Fibroblast of lung (primary cell): ENCODE measurements around the gene DGKA. TPM values are rescaled to one million over a fixed set of nuclear protein-coding genes. Genes with fewer than 3 reads are reported as not detected.
"Not testable (repeated sequence)": the region's sequence is repeated elsewhere in the genome, so short reads cannot be mapped to it uniquely, and the experiment has no call there.

ENCODE experiments used
- DNase-seq, 2 donors: peaks; one replicate each; pipeline versions ENCODE4 v3.0.0 to v3.0.0-alpha.2; 2010; ENCODE audit warnings: low read depth in 2 of 2
- H2AFZ ChIP-seq: 2 replicates; pipeline ENCODE4 v1.5.1; 2012; ENCODE audit warnings: low read length, control low read depth, inconsistent platforms
- H3K27ac ChIP-seq: 2 replicates; pipeline ENCODE4 v1.5.1; 2011; ENCODE audit warnings: low read length, control low read depth; ENCODE audit not compliant: insufficient read depth
- H3K27me3 ChIP-seq: 2 replicates; pipeline ENCODE4 v1.5.1; 2011; ENCODE audit warnings: mild to moderate bottlenecking, low read length; ENCODE audit not compliant: control insufficient read depth, insufficient read depth
- H3K36me3 ChIP-seq: 2 replicates; pipeline ENCODE4 v1.5.1; 2011; ENCODE audit warnings: low read length; ENCODE audit not compliant: control insufficient read depth, insufficient read depth
- H3K4me1 ChIP-seq: 2 replicates; pipeline ENCODE4 v1.5.1; 2011; ENCODE audit warnings: low read length; ENCODE audit not compliant: control insufficient read depth, insufficient read depth; ENCODE audit errors: extremely low read depth
- H3K4me2 ChIP-seq: 2 replicates; pipeline ENCODE4 v1.5.1; 2011; ENCODE audit warnings: low read length, control low read depth; ENCODE audit not compliant: insufficient read depth; ENCODE audit errors: extremely low read depth
- H3K4me3 ChIP-seq, 4 experiments: fragments of 200-600 bp in 1 of 4; sonication (generic) in 1 of 4; replicated peaks in 1 of 4; 2 replicates each; pipeline ENCODE4 v1.5.1; 2011 to 2016; ENCODE audit warnings: low read length in 4 of 4, low read depth in 3 of 4, mild to moderate bottlenecking in 3 of 4, control low read depth in 2 of 4, inconsistent platforms in 1 of 4, mixed read lengths in 1 of 4; ENCODE audit not compliant: insufficient read depth in 1 of 4; ENCODE audit errors: control extremely low read depth in 1 of 4
- H3K79me2 ChIP-seq: 2 replicates; pipeline ENCODE4 v1.5.1; 2012; ENCODE audit warnings: mild to moderate bottlenecking, low read length, inconsistent platforms; ENCODE audit not compliant: control insufficient read depth, insufficient read depth
- H3K9ac ChIP-seq: 2 replicates; pipeline ENCODE4 v1.5.1; 2011; ENCODE audit warnings: mild to moderate bottlenecking, low read length, control low read depth; ENCODE audit not compliant: insufficient read depth
- H3K9me3 ChIP-seq: 2 replicates; pipeline ENCODE4 v1.5.1; 2012; ENCODE audit warnings: low read depth, low read length; ENCODE audit not compliant: control insufficient read depth, insufficient read depth
- H4K20me1 ChIP-seq: 2 replicates; pipeline ENCODE4 v1.5.1; 2011; ENCODE audit warnings: low read length; ENCODE audit not compliant: control insufficient read depth, insufficient read depth; ENCODE audit errors: extremely low read depth
- EZH2 ChIP-seq: IDR thresholded peaks from 2 replicates; pipeline ENCODE4 v1.5.1; 2012; ENCODE audit warnings: low read length, control low read depth, mild to moderate bottlenecking; ENCODE audit errors: missing control alignments
- polyA plus RNA-seq, 2 donors: library from polyadenylated mRNA; depleted of rRNA in 1 of 2; stranded (reverse) in 1 of 2; unstranded in 1 of 2; fragments of >200 nt; gene quantifications; 2 replicates each; pipeline ENCODE4 v1.2.1, GENCODE V29; 2011 to 2012; ENCODE audit warnings: missing spikeins in 1 of 2
- total RNA-seq: library from RNA; depleted of rRNA; stranded (reverse); fragments of >200 nt; gene quantifications from 2 replicates; pipeline ENCODE4 v1.2.1, GENCODE V29; 2014
- TF ChIP-seq, protein P1 (sequence below), 2 donors: IDR thresholded peaks in 1 of 2; conservative IDR thresholded peaks in 1 of 2; 1 replicate in 1 of 2; 2 replicates in 1 of 2; pipeline ENCODE4 v1.5.1; 2011 to 2012; ENCODE audit warnings: low read length in 2 of 2, control low read depth in 1 of 2, inconsistent platforms in 1 of 2, low read depth in 1 of 2, mild to moderate bottlenecking in 1 of 2

The DGKA gene
- total and polyA plus RNA-seq, 2 donors (not counting 1 experiment from before 2014, with no cell fraction given), result 44.7 to 51.9 TPM

DNA sequence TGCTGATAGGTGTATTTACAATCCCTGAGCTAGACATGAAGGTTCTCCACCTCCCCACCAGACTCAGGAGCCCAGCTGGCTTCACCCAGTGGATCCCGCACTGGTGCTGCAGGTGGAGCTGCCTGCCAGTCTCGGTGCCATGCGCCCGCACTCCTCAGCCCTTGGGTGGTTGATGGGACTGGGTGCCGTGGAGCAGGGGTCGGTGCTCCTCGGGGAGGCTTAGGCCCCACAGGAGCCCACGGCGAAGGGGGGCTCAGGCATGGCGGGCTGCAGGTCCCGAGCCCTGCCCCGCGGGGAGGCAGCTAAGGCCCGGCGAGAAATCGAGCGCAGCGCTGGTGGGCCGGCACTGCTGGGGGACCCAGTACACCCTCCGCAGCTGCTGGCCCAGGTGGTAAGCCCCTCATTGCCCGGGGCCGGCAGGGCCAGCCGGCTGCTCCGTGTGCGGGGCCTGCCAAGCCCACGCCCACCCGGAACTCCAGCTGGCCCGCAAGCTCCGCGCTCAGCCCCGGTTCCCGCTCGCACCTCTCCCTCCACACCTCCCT, 69.1 kb downstream of the DGKA start:
- not testable (repeated sequence) for H2AFZ ChIP-seq

DNA sequence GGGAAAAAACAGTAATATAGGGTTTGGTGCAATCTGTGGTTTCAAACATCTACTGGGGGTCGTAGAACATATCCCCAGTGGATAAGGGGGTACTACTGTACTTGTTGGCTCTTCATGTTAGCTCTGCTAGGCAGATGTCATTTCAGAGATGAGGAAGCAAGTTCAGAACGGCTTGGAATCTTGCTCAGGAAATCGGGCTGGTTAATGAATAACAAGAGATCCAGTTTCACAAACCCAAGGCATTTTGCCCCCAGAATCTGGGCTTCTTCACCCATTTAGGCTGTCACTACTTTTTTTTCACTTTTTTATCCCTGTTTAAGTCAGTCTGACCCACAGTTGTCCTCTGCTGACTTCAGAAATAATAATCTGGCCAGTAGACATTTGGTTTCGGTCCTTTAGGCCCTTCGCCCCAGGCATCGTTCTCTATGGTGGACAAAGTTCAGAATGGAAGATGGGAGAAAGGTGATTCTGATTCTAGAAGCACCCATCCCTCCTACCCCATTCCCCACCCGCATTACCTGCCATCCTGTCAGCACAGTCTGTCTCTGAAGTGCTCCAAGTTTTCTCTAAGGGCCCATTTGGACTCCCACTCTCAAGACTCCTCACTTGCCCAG, 70.6 kb downstream of the DGKA start:
- Histone ChIP-seq H3K27ac (no peak overlapping the region), H2AFZ (no peak overlapping the region), H3K4me2 (no peak overlapping the region), H3K9me3 (no peaks in the 10 kb centered on the region), H4K20me1 (no peaks in the 10 kb centered on the region), H3K36me3 (peaks cover 6% of the 10 kb centered on the region), H3K79me2 (peaks cover 2% of the 10 kb centered on the region), H3K9ac (no peak overlapping the region), H3K4me1 (no peaks in the 10 kb centered on the region), H3K4me3 (no peak overlapping the region), H3K27me3 (no peaks in the 10 kb centered on the region)
- no peak for TF ChIP-seq EZH2
- TF ChIP-seq, protein P1, sequence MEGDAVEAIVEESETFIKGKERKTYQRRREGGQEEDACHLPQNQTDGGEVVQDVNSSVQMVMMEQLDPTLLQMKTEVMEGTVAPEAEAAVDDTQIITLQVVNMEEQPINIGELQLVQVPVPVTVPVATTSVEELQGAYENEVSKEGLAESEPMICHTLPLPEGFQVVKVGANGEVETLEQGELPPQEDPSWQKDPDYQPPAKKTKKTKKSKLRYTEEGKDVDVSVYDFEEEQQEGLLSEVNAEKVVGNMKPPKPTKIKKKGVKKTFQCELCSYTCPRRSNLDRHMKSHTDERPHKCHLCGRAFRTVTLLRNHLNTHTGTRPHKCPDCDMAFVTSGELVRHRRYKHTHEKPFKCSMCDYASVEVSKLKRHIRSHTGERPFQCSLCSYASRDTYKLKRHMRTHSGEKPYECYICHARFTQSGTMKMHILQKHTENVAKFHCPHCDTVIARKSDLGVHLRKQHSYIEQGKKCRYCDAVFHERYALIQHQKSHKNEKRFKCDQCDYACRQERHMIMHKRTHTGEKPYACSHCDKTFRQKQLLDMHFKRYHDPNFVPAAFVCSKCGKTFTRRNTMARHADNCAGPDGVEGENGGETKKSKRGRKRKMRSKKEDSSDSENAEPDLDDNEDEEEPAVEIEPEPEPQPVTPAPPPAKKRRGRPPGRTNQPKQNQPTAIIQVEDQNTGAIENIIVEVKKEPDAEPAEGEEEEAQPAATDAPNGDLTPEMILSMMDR (conservative IDR thresholded peaks at IDR 0.05 in 1 of 2, IDR thresholded peaks at IDR 0.05 in 1 of 2; ENCODE audit: low read depth in 1 of 2, low read length in 2 of 2), result no peak
- DNase-seq, result no peak

More for the DNA sequence above, 69.1 kb downstream of the DGKA start:
- H3K27me3 ChIP-seq, H3K9me3 ChIP-seq, H3K9ac ChIP-seq, H3K79me2 ChIP-seq, H3K36me3 ChIP-seq, H3K27ac ChIP-seq, H3K4me3 ChIP-seq, H4K20me1 ChIP-seq, DNase-seq, H3K4me1 ChIP-seq, H3K4me2 ChIP-seq: not testable (repeated sequence)

DNA sequence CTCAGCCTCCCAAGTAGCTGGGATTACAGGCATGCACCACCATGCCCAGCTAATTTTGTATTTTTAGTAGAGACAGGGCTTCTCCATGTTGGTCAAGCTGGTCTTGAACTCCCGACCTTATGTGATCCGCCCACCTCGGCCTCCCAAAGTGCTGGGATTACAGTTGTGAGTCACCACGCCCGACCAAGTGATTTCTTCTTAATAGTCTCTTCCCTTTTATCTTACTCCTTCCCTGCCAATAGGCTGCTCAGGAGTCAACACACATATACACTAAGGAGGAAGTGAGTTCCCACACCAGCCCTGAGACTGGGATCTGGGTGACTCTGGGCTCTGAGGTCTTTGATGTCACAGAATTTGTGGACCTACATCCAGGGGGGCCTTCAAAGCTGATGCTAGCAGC, 72.4 kb downstream of the DGKA start:
- not testable (repeated sequence) for H2AFZ ChIP-seq, H3K27ac ChIP-seq, H3K9ac ChIP-seq, H3K4me3 ChIP-seq, H3K36me3 ChIP-seq, DNase-seq, H3K27me3 ChIP-seq, H3K79me2 ChIP-seq, H3K9me3 ChIP-seq, H4K20me1 ChIP-seq, H3K4me2 ChIP-seq, H3K4me1 ChIP-seq

Other genes with a start within 250 kb of the DGKA start
- gene ITGA7, start 223.3 kb upstream of the DGKA start, total RNA-seq, result 40.3 and 130 TPM in 2 replicates
- gene ITGA7, start 223.3 kb upstream of the DGKA start, polyA plus RNA-seq, result 42.7 and 46.4 TPM in 2 replicates
- 90.9 and 103 TPM in 2 replicates for gene BLOC1S1, start 215.1 kb upstream of the DGKA start, total RNA-seq
- 163 and 240 TPM in 2 replicates for gene BLOC1S1, start 215.1 kb upstream of the DGKA start, polyA plus RNA-seq
- gene RDH5, start 210.8 kb upstream of the DGKA start, total RNA-seq, result 12.1 and 49.2 TPM in 2 replicates
- 11.1 and 16.7 TPM in 2 replicates for gene RDH5, start 210.8 kb upstream of the DGKA start, polyA plus RNA-seq
- gene CD63, start 202.2 kb upstream of the DGKA start, total RNA-seq, result 3,001 and 3,424 TPM in 2 replicates
- 2,890 and 3,456 TPM in 2 replicates for gene CD63, start 202.2 kb upstream of the DGKA start, polyA plus RNA-seq
- gene GDF11, start 188.0 kb upstream of the DGKA start, total RNA-seq, result 3.1 and 4.3 TPM in 2 replicates
- 9.4 and 11.1 TPM in 2 replicates for gene GDF11, start 188.0 kb upstream of the DGKA start, polyA plus RNA-seq
- gene SARNP, start 113.4 kb upstream of the DGKA start, total RNA-seq, result 83.0 and 88.5 TPM in 2 replicates
- gene SARNP, start 113.4 kb upstream of the DGKA start, polyA plus RNA-seq, result 172 and 183 TPM in 2 replicates
- 15.7 and 26.9 TPM in 2 replicates for gene ORMDL2, start 113.1 kb upstream of the DGKA start, total RNA-seq
- 54.5 and 60.6 TPM in 2 replicates for gene ORMDL2, start 113.1 kb upstream of the DGKA start, polyA plus RNA-seq
- 56.0 and 66.7 TPM in 2 replicates for gene DNAJC14, start 101.6 kb upstream of the DGKA start, total RNA-seq
- 11.5 and 12.2 TPM in 2 replicates for gene DNAJC14, start 101.6 kb upstream of the DGKA start, polyA plus RNA-seq
- 3.3 and 7.1 TPM in 2 replicates for gene MMP19, start 88.2 kb upstream of the DGKA start, total RNA-seq
- gene MMP19, start 88.2 kb upstream of the DGKA start, polyA plus RNA-seq, result 18.3 and 21.8 TPM in 2 replicates
- gene PYM1, start 3.3 kb upstream of the DGKA start, total RNA-seq, result 28.5 and 38.6 TPM in 2 replicates
- gene PYM1, start 3.3 kb upstream of the DGKA start, polyA plus RNA-seq, result 27.8 and 29.3 TPM in 2 replicates
- gene PMEL, start 34.9 kb downstream of the DGKA start, total RNA-seq, result 0.26 and 0.50 TPM in 2 replicates
- 0.41 and 0.84 TPM in 2 replicates for gene PMEL, start 34.9 kb downstream of the DGKA start, polyA plus RNA-seq
- gene CDK2, start 35.7 kb downstream of the DGKA start, total RNA-seq, result 12.7 and 14.6 TPM in 2 replicates
- 32.5 and 43.5 TPM in 2 replicates for gene CDK2, start 35.7 kb downstream of the DGKA start, polyA plus RNA-seq
- 46.2 and 55.3 TPM in 2 replicates for gene RAB5B, start 42.9 kb downstream of the DGKA start, total RNA-seq
- gene RAB5B, start 42.9 kb downstream of the DGKA start, polyA plus RNA-seq, result 144 and 193 TPM in 2 replicates
- gene SUOX, start 66.1 kb downstream of the DGKA start, total RNA-seq, result 9.2 and 11.6 TPM in 2 replicates
- 11.1 and 15.0 TPM in 2 replicates for gene SUOX, start 66.1 kb downstream of the DGKA start, polyA plus RNA-seq
- 0.51 and 2.0 TPM in 2 replicates for gene IKZF4, start 89.9 kb downstream of the DGKA start, total RNA-seq
- 3.2 and 3.7 TPM in 2 replicates for gene IKZF4, start 89.9 kb downstream of the DGKA start, polyA plus RNA-seq
- 86.2 and 125 TPM in 2 replicates for gene RPS26, start 110.8 kb downstream of the DGKA start, total RNA-seq
- gene RPS26, start 110.8 kb downstream of the DGKA start, polyA plus RNA-seq, result 739 and 1,779 TPM in 2 replicates
- 0.66 and 1.3 TPM in 2 replicates for gene ERBB3, start 149.0 kb downstream of the DGKA start, total RNA-seq
- 0.59 and 0.92 TPM in 2 replicates for gene ERBB3, start 149.0 kb downstream of the DGKA start, polyA plus RNA-seq
- 92.2 and 93.5 TPM in 2 replicates for gene PA2G4, start 173.4 kb downstream of the DGKA start, total RNA-seq
- gene PA2G4, start 173.4 kb downstream of the DGKA start, polyA plus RNA-seq, result 202 and 342 TPM in 2 replicates
- gene RPL41, start 185.5 kb downstream of the DGKA start, total RNA-seq, result 2,664 and 4,175 TPM in 2 replicates
- 6,961 and 9,604 TPM in 2 replicates for gene RPL41, start 185.5 kb downstream of the DGKA start, polyA plus RNA-seq
- 5.6 and 7.2 TPM in 2 replicates for gene ZC3H10, start 187.1 kb downstream of the DGKA start, total RNA-seq
- 1.8 and 1.9 TPM in 2 replicates for gene ZC3H10, start 187.1 kb downstream of the DGKA start, polyA plus RNA-seq
- 261 and 446 TPM in 2 replicates for gene ESYT1, start 197.1 kb downstream of the DGKA start, total RNA-seq
- 182 and 260 TPM in 2 replicates for gene ESYT1, start 197.1 kb downstream of the DGKA start, polyA plus RNA-seq
- 71.7 and 98.6 TPM in 2 replicates for gene MYL6B, start 221.4 kb downstream of the DGKA start, total RNA-seq
- gene MYL6B, start 221.4 kb downstream of the DGKA start, polyA plus RNA-seq, result 87.7 and 99.1 TPM in 2 replicates
- gene MYL6, start 227.2 kb downstream of the DGKA start, total RNA-seq, result 1,163 and 1,517 TPM in 2 replicates
- gene MYL6, start 227.2 kb downstream of the DGKA start, polyA plus RNA-seq, result 6,238 and 7,941 TPM in 2 replicates